HepG2 (cell line): Measurements from ENCODE around the gene MTG1. TPM values are rescaled to one million over a fixed set of nuclear protein-coding genes. Genes with fewer than 3 reads are reported as not detected.

Experiments
- ATAC-seq: fragments of 200-7000 bp; cut with Tn5 transposase; 3 replicates; pipeline ENCODE4 v1.9.1; 2020; ENCODE audit warnings: mild to moderate bottlenecking, moderate library complexity
- BruUV-seq: library from RNA; stranded (reverse); fragments of 400-500 nt; replicated peaks from 2 replicates; lab custom pipeline; 2021; lab: Mats Ljungman, UMichigan
- CTCF ChIA-PET: fragments of 300-600 bp; formaldehyde crosslinking; extraction: SDS; loops from one replicate; lab custom pipeline; 2021; ENCODE audit warnings: low total read pairs, inconsistent platforms, low intra/inter-chr PET ratio; lab: Yijun Ruan, JAX
- POLR2A ChIA-PET: fragments of 350-600 bp; sonication (Branson Sonifier 250); formaldehyde crosslinking; loops from one replicate; lab custom pipeline; 2020; ENCODE audit warnings: antibody characterized with exemption, inconsistent platforms; lab: Yijun Ruan, JAX
- DNase-seq: peaks from one replicate; pipeline ENCODE4 v3.0.0-alpha.2; 2015; ENCODE audit warnings: low spot score
- FAIRE-seq: peaks from 3 replicates; lab custom pipeline; 2011; peaks lifted over from hg19 to GRCh38; lab: Jason Lieb, UNC
- H2AFZ ChIP-seq: one replicate; pipeline ENCODE4 v1.6.1; 2011; ENCODE audit warnings: low read length, inconsistent platforms
- H3K27ac ChIP-seq: fragments of 300-600 bp; 3 replicates; pipeline ENCODE4 v1.8.0; 2011; ENCODE audit warnings: mixed run types, mild to moderate bottlenecking, mixed read lengths, low read length, inconsistent platforms; ENCODE audit not compliant: insufficient read depth; ENCODE audit errors: extremely low read length
- H3K27me3 ChIP-seq, 2 experiments: fragments of 200-600 bp in 1 of 2; 2 replicates in 1 of 2; 3 replicates in 1 of 2; pipeline versions ENCODE4 v1.6.0 to v1.8.0; 2011; ENCODE audit warnings: low read length in 2 of 2, mild to moderate bottlenecking in 2 of 2, moderate library complexity in 2 of 2, inconsistent platforms in 1 of 2; ENCODE audit not compliant: insufficient read depth in 2 of 2, control insufficient read depth in 1 of 2
- H3K36me3 ChIP-seq, 2 experiments: fragments of 200-600 bp in 1 of 2; replicated peaks in 1 of 2; 2 replicates in 1 of 2; 3 replicates in 1 of 2; pipeline versions ENCODE4 v1.5.1 to v1.8.0; 2011; ENCODE audit warnings: low read length in 2 of 2, inconsistent platforms in 1 of 2; ENCODE audit not compliant: insufficient read depth in 2 of 2, control insufficient read depth in 1 of 2
- H3K4me1 ChIP-seq: 2 replicates; pipeline ENCODE4 v1.5.1; 2012; ENCODE audit warnings: low read length, inconsistent platforms; ENCODE audit not compliant: insufficient read depth
- H3K4me2 ChIP-seq: 2 replicates; pipeline ENCODE4 v1.6.0; 2011; ENCODE audit warnings: low read depth, low read length, inconsistent platforms
- H3K4me3 ChIP-seq, 3 experiments: fragments of 200-600 bp in 1 of 3; sonication (generic), shearing (Covaris generic) in 1 of 3; replicated peaks in 1 of 3; 2 replicates each; pipeline ENCODE4 v1.5.1; 2011 to 2016; ENCODE audit warnings: low read length in 3 of 3, inconsistent platforms in 2 of 3, low read depth in 2 of 3, mild to moderate bottlenecking in 2 of 3, control low read depth in 1 of 3, mixed read lengths in 1 of 3; ENCODE audit not compliant: insufficient read depth in 1 of 3
- H3K79me2 ChIP-seq: one replicate; pipeline ENCODE4 v1.6.1; 2011; ENCODE audit warnings: low read length, inconsistent platforms; ENCODE audit not compliant: insufficient read depth
- H3K9ac ChIP-seq: 2 replicates; pipeline ENCODE4 v1.6.0; 2011; ENCODE audit warnings: mild to moderate bottlenecking, low read depth, low read length, inconsistent platforms; ENCODE audit not compliant: insufficient read depth
- H3K9me3 ChIP-seq: 2 replicates; pipeline ENCODE4 v1.5.1; 2012; ENCODE audit warnings: mild to moderate bottlenecking, low read length
- H4K20me1 ChIP-seq: 2 replicates; pipeline ENCODE4 v1.6.0; 2011; ENCODE audit warnings: inconsistent platforms, mild to moderate bottlenecking, low read length, moderate library complexity; ENCODE audit not compliant: insufficient read depth
- AGO2 ChIP-seq: fragments of 200-400 bp; formaldehyde crosslinking; optimal IDR thresholded peaks from 2 replicates; pipeline ENCODE3; 2017; ENCODE audit warnings: mild to moderate bottlenecking, low read depth, low read length, moderate library complexity
- CCAR2 ChIP-seq: fragments of 200-400 bp; formaldehyde crosslinking; optimal IDR thresholded peaks from 2 replicates; pipeline ENCODE3; 2018; ENCODE audit warnings: low read depth, mild to moderate bottlenecking, low read length, moderate library complexity
- PHF8 ChIP-seq: sonication (generic); formaldehyde crosslinking; IDR thresholded peaks from 2 replicates; pipeline ENCODE4 v1.5.0; 2020; ENCODE audit warnings: missing genetic modification reagents
- POLR2G ChIP-seq: fragments of 200-400 bp; formaldehyde crosslinking; IDR thresholded peaks from 2 replicates; pipeline ENCODE4 v1.6.1; 2018; ENCODE audit warnings: mild to moderate bottlenecking, low read depth, low read length, moderate library complexity
- RBFOX2 ChIP-seq: fragments of 200-400 bp; formaldehyde crosslinking; IDR thresholded peaks from 2 replicates; pipeline ENCODE4 v1.6.1; 2017; ENCODE audit warnings: low read depth, mild to moderate bottlenecking, low read length
- RBM22 ChIP-seq: fragments of 200-400 bp; formaldehyde crosslinking; optimal IDR thresholded peaks from 2 replicates; pipeline ENCODE3; 2017; ENCODE audit warnings: mild to moderate bottlenecking, low read length, moderate library complexity
- SALL1 ChIP-seq: sonication (generic); formaldehyde crosslinking; IDR thresholded peaks from 2 replicates; pipeline ENCODE4 v1.8.0; 2022; ENCODE audit warnings: mild to moderate bottlenecking, missing genetic modification reagents
- SP1 ChIP-seq, 2 experiments: fragments of 450-650 bp in 1 of 2; sonication (generic) in 1 of 2; formaldehyde crosslinking in 1 of 2; IDR thresholded peaks; 2 replicates each; pipeline versions ENCODE4 v1.4.0 to v1.6.1; 2016 to 2020; ENCODE audit warnings: missing genetic modification reagents in 1 of 2
- TSC22D2 ChIP-seq: sonication (generic); formaldehyde crosslinking; IDR thresholded peaks from 2 replicates; pipeline ENCODE4 v1.5.1; 2020; ENCODE audit warnings: missing genetic modification reagents, mild to moderate bottlenecking, borderline replicate concordance
- ZMYM3 ChIP-seq: sonication (generic); formaldehyde crosslinking; IDR thresholded peaks from 2 replicates; pipeline ENCODE4 v1.5.1; 2020; ENCODE audit warnings: mild to moderate bottlenecking, missing genetic modification reagents
- ZNF766 ChIP-seq: sonication (generic); formaldehyde crosslinking; IDR thresholded peaks from 2 replicates; pipeline ENCODE4 v1.5.0; 2020; ENCODE audit warnings: missing genetic modification reagents, borderline replicate concordance
- ZSCAN25 ChIP-seq: sonication (generic); formaldehyde crosslinking; IDR thresholded peaks from 2 replicates; pipeline ENCODE4 v1.8.0; 2022; ENCODE audit warnings: mild to moderate bottlenecking, missing genetic modification reagents
- WGBS: methylation state at CpG from one replicate; pipeline ENCODE4 v1.1.6; 2017; ENCODE audit warnings: low lambda C conversion rate; 5-methylcytosine and 5-hydroxymethylcytosine counted together
- in situ Hi-C: cut with HindIII; loops from 2 replicates; pipeline ENCODE4 v1.10.0; 2017; ENCODE audit warnings: low pct_unique_long_range_greater_than_20kb; ENCODE audit not compliant: extremely low pct_ligation_motif_present
- intact Hi-C: fragments of 100-400 bp; cut with micrococcal nuclease; formaldehyde crosslinking; loops from one replicate; pipeline ENCODE4 v1.10.0; 2022; ENCODE audit not compliant: unreplicated experiment
- polyA plus RNA-seq, 8 experiments: library from polyadenylated mRNA; depleted of rRNA in 3 of 8; stranded (reverse) in 7 of 8; unstranded in 1 of 8; fragments of >200 nt; fragmentation: Illumina TruSeq in 4 of 8; extraction: Trizol in 4 of 8; gene quantifications; 2 replicates each; pipeline versions ENCODE4 v1.2.1 to v1.2.3, GENCODE V29; 2011 to 2016; ENCODE audit warnings: low read depth in 4 of 8, missing spikeins in 1 of 8, mixed read lengths in 1 of 8; ENCODE audit not compliant: insufficient read depth in 1 of 8
- total RNA-seq, 5 experiments: library from RNA; depleted of rRNA; stranded (reverse); fragments of >200 nt; fragmentation: Illumina TruSeq; extraction: Trizol; gene quantifications; 2 replicates each; pipeline ENCODE4 v1.2.3, GENCODE V29; 2016; ENCODE audit warnings: low read depth in 1 of 5

Gene MTG1
- total and polyA plus RNA-seq, 2 of the 13 experiments (the other 11 are each of a cell fraction or from before 2014, with no cell fraction given), result 42.0 to 103 TPM

GRCh38 chr10:133361773-133362441 is 32.0 kb upstream of the MTG1 start:
- no peaks in the 10 kb centered on the region for H3K9me3 ChIP-seq
- H3K79me2 ChIP-seq, result peaks cover 4% of the 10 kb centered on the region
- H3K4me3 ChIP-seq, result no peak overlapping the region
- ATAC-seq, result no peak
- H2AFZ ChIP-seq, result no peak overlapping the region
- H3K9ac ChIP-seq, result no peak overlapping the region
- DNase-seq, result no peak
- H3K4me2 ChIP-seq, result no peak overlapping the region
- WGBS, result 91% methylated on average over 18 of the region's 18 CpGs
- no TSS peak for BruUV-seq
- peaks cover 22 to 45% of the 10 kb centered on the region in 2 experiments for H3K36me3 ChIP-seq
- H4K20me1 ChIP-seq, result no peaks in the 10 kb centered on the region
- FAIRE-seq, result no peak
- CTCF ChIA-PET, result no interaction called here
- TF ChIP-seq POLR2G (peak; percentile 31; the same call in 1 of the 2 replicates), ZMYM3 (no peak), ZSCAN25 (CRISPR knock-in tag) (peak; percentile 67; the same call in 1 of the 2 replicates), TSC22D2 (no peak), RBFOX2 (peak; percentile 30; the same call in 1 of the 2 replicates), ZNF766 (no peak)
- TF ChIP-seq, all 625 proteins: peak for 3
- POLR2A ChIA-PET, result interaction anchor here (1.3 to 5.8 kb wide), 4 partner anchors 10 to 32 kb away, joined by 3 to 78 read pairs (median 31); partner anchors contain the start of genes ECHS1, MTG1, PAOX and PRAP1
- Histone ChIP-seq H3K27ac (no peak overlapping the region), H3K27me3 (no peaks in the 10 kb centered on the region), H3K4me1 (peaks cover 25% of the 10 kb centered on the region)
- intact Hi-C loops, result no loop called here
- in situ Hi-C loops, result no loop called here

DNA sequence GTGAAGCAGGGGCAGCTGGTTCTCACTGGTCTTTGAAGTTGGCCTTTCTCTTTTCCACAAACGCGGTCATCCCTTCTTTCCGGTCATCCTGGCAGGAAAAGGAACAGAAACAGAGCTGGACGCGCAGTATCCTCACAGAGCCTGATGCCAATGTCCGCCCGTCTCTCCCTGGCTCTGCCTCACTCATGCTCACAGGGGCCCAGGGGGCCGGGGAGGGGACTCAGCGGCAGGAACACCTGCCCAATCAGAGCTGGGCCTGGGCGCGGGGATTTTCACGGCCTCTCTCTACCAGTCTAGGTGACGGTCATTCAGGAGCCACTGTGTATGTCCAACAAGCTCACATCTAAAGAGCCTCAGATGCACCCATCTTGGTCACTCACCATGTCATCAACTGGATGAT is 31.1 kb upstream of the MTG1 start:
- Histone ChIP-seq H3K4me2 (no peak overlapping the region), H3K4me1 (peaks cover 25% of the 10 kb centered on the region), H3K27me3 (no peaks in the 10 kb centered on the region), H3K27ac (no peak overlapping the region), H3K36me3 (peaks cover 23 to 45% of the 10 kb centered on the region in 2 experiments), H3K79me2 (no peaks in the 10 kb centered on the region), H3K9me3 (no peaks in the 10 kb centered on the region), H3K9ac (no peak overlapping the region), H3K4me3 (no peak overlapping the region), H4K20me1 (no peaks in the 10 kb centered on the region), H2AFZ (no peak overlapping the region)
- BruUV-seq, result no TSS peak
- ChIA-PET CTCF (no interaction called here), POLR2A (interaction anchor here (5.8 kb wide), 1 partner anchor 15 kb away, joined by 78 read pairs; the partner anchor contains the start of gene PAOX)
- TF ChIP-seq PHF8 (CRISPR knock-in tag), result no peak
- 0 out of 2 replicates have a peak, but pooled peaks have one; percentile 18 for TF ChIP-seq RBFOX2
- no peak for TF ChIP-seq SP1 (IDR thresholded peaks at IDR 0.05)
- no peak for TF ChIP-seq SP1 (CRISPR knock-in tag; IDR thresholded peaks at IDR 0.05)
- peak; percentile 58 for TF ChIP-seq RBM22
- TF ChIP-seq SALL1 (CRISPR knock-in tag), result no peak
- peak; percentile 47 for TF ChIP-seq AGO2
- TF ChIP-seq CCAR2, result no peak
- 93% methylated on average over 9 of the region's 13 CpGs for WGBS
- no peak for ATAC-seq
- FAIRE-seq, result no peak
- DNase-seq, result no peak
- intact Hi-C loops (no loop called here), in situ Hi-C loops (no loop called here)
